Right atrium auricular region (tissue), 2 donors: ENCODE results near the gene OR4D1. TPM values are rescaled to one million over a fixed set of nuclear protein-coding genes. Genes with fewer than 3 reads are reported as not detected.

ENCODE experiments used
- DNase-seq: peaks from one replicate; pipeline ENCODE4 v3.0.0-alpha.2; 2019; ENCODE audit warnings: low spot score
- H3K27ac ChIP-seq, 2 donors: fragments of 200-600 bp; sonication (generic); 1 replicate in 1 of 2; 2 replicates in 1 of 2; pipeline ENCODE4 v1.5.1; 2016 to 2019
- H3K27me3 ChIP-seq, 2 donors: fragments of 200-600 bp; sonication (generic); one replicate each; pipeline versions ENCODE4 v1.5.1 to v1.6.0; 2017 to 2019
- H3K36me3 ChIP-seq: fragments of 200-600 bp; sonication (generic); one replicate; pipeline ENCODE4 v1.5.1; 2016
- H3K4me1 ChIP-seq, 2 donors: fragments of 200-600 bp; sonication (generic); one replicate each; pipeline versions ENCODE4 v1.5.1 to v1.6.0; 2017 to 2019
- H3K4me3 ChIP-seq, 2 donors: fragments of 200-600 bp; sonication (generic); 1 replicate in 1 of 2; 2 replicates in 1 of 2; pipeline ENCODE4 v1.5.1; 2017 to 2019; ENCODE audit warnings: mild to moderate bottlenecking in 1 of 2, moderate library complexity in 1 of 2
- H3K9me3 ChIP-seq, 2 donors: fragments of 200-600 bp; sonication (generic); one replicate each; pipeline ENCODE4 v1.5.1; 2019
- total RNA-seq, 2 donors: library from RNA; depleted of rRNA; stranded (reverse); fragments of >200 nt; gene quantifications; one replicate each; pipeline ENCODE4 v1.1.0, GENCODE V29; 2016
- TF ChIP-seq, protein P1 (sequence below), 2 donors: fragments of 200-600 bp; sonication (generic); IDR thresholded peaks; one replicate each; pipeline ENCODE4 v1.5.1; 2019; ENCODE audit warnings: antibody characterized with exemption in 2 of 2

Gene OR4D1
- total RNA-seq, 2 donors from 2014 or later, result not detected

DNA sequence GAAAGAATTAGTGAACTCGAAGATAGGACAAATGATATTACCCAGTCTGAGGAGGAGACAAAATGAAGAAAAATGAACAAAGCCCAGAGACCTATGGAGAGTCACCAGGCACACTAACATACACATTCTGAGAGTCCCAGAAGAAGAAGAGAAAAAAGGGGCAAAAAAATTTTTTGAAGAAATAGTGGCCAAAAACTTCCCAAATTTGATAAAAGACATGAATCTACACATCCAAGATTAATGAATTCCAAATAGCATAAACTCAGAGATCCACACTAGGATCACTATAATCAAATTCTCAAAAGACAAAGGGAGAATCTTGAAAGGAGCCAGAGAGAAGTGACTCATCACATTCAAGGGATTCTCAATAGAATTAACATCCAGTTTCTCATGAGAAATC, 3.4 kb upstream of the OR4D1 start:
- TF ChIP-seq, protein P1, sequence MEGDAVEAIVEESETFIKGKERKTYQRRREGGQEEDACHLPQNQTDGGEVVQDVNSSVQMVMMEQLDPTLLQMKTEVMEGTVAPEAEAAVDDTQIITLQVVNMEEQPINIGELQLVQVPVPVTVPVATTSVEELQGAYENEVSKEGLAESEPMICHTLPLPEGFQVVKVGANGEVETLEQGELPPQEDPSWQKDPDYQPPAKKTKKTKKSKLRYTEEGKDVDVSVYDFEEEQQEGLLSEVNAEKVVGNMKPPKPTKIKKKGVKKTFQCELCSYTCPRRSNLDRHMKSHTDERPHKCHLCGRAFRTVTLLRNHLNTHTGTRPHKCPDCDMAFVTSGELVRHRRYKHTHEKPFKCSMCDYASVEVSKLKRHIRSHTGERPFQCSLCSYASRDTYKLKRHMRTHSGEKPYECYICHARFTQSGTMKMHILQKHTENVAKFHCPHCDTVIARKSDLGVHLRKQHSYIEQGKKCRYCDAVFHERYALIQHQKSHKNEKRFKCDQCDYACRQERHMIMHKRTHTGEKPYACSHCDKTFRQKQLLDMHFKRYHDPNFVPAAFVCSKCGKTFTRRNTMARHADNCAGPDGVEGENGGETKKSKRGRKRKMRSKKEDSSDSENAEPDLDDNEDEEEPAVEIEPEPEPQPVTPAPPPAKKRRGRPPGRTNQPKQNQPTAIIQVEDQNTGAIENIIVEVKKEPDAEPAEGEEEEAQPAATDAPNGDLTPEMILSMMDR (IDR thresholded peaks at IDR 0.05), result no peak
- Histone ChIP-seq H3K36me3 (no peaks in the 10 kb centered on the region), H3K4me3 (no peak overlapping the region), H3K27me3 (no peaks in the 10 kb centered on the region), H3K4me1 (no peaks in the 10 kb centered on the region), H3K9me3 (peaks cover 6 to 35% of the 10 kb centered on the region in 2 donors), H3K27ac (no peak overlapping the region)
- DNase-seq, result no peak

DNA sequence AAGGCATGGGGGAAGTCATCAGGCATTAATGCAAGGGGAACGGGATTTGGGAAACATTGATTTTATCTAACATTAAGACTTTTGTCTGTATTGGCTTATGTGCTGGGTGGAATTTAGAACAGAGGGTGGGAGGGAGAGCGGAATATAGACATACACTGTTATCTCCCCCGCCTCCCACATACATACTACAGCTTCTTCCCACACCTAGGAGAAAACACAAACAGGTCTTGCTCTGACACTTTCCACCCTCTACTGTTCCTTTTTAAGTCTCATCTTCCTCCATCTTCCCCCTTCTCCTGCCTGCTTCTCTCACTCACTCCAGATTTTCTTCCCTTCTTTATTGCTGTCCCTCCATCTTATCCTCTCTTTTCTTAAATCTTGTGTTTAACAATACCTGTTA, 425 bp downstream of the OR4D1 start:
- TF ChIP-seq, protein P1 (IDR thresholded peaks at IDR 0.05), result no peak
- H3K36me3 ChIP-seq, result no peaks in the 10 kb centered on the region
- no peaks in the 10 kb centered on the region for H3K27me3 ChIP-seq
- peaks cover 6 to 35% of the 10 kb centered on the region in 2 donors for H3K9me3 ChIP-seq
- H3K4me3 ChIP-seq, result no peak overlapping the region
- H3K4me1 ChIP-seq, result no peaks in the 10 kb centered on the region
- no peak overlapping the region for H3K27ac ChIP-seq
- DNase-seq, result no peak

DNA sequence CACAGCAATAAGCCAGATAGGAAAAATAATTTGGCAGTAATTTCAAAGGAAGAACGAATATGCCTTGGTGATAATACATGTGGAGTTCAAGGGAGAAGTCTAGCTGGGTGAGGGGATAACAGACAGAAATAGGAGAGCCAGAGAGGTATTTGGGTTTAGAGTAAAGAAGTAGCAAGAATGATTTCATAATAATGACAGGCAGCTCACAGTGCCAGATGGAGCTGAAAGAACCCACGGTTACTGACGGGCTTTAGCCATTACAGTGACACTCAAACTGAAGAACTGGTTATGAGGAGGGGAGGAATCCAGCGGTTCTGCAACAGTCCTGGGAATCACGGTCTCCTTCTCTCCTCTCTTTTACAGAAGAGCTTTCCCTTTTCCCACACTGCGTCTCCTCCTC, 2.2 kb downstream of the OR4D1 start:
- Histone ChIP-seq H3K4me3 (no peak overlapping the region), H3K36me3 (no peaks in the 10 kb centered on the region), H3K4me1 (no peaks in the 10 kb centered on the region), H3K27ac (no peak overlapping the region), H3K9me3 (peaks cover 0 to 17% of the 10 kb centered on the region in 2 donors), H3K27me3 (no peaks in the 10 kb centered on the region)
- TF ChIP-seq, protein P1 (IDR thresholded peaks at IDR 0.05), result no peak
- DNase-seq, result no peak

DNA sequence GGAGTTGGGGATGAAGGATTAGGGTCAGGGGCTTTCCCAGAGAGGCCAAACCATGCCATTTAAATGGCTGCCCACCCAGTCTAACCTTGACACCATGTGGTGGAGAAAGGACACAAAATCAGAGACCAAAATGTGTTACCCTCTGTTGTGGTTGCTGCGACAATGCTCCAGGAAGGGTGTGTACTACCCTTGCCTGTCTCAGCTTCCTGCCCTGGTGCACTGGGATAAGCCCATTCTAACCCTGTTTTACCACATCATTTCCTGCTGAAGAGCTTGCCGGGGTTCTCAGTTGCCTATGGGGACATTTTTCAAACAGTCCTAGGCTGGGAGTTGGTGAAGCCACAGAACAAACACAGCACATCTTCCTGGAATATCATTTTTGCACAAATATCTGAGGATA, 4.9 kb downstream of the OR4D1 start:
- no peaks in the 10 kb centered on the region for H3K9me3 ChIP-seq
- TF ChIP-seq, protein P1 (IDR thresholded peaks at IDR 0.05), result no peak
- H3K27ac ChIP-seq, result no peak overlapping the region
- H3K4me1 ChIP-seq, result peaks cover 0 to 12% of the 10 kb centered on the region in 2 donors
- no peaks in the 10 kb centered on the region for H3K36me3 ChIP-seq
- no peaks in the 10 kb centered on the region for H3K27me3 ChIP-seq
- H3K4me3 ChIP-seq, result no peak overlapping the region
- DNase-seq, result no peak

DNA sequence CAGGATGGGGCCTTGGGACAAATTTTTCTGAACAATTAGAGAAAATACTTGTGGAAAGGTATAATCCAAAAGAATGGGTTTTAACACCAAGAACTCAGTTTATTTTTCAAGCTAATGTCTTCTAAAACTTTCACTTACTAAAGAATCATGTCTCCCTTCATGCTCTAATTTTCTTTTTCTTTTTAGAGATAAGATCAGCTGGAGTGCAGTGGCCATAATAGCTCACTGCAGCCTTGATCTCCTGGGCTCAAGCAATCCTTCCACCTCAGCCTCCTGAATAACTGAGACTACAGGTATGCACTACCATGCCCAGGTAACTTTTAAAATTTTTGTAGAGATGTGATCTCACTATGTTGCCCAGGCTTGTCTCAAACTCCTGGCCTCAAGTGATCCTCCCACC, 5.5 kb downstream of the OR4D1 start:
- peaks cover 0 to 12% of the 10 kb centered on the region in 2 donors for H3K4me1 ChIP-seq
- H3K27me3 ChIP-seq, result no peaks in the 10 kb centered on the region
- no peaks in the 10 kb centered on the region for H3K36me3 ChIP-seq
- H3K27ac ChIP-seq, result no peak overlapping the region
- no peak overlapping the region for H3K4me3 ChIP-seq
- H3K9me3 ChIP-seq, result no peaks in the 10 kb centered on the region
- TF ChIP-seq, protein P1 (IDR thresholded peaks at IDR 0.05), result no peak
- DNase-seq, result no peak
